ENCODE measurements around the gene GNAT1. TPM values are rescaled to one million over a fixed set of nuclear protein-coding genes. Genes with fewer than 3 reads are reported as not detected.
"Not testable (repeated sequence)": the region's sequence is repeated elsewhere in the genome, so short reads cannot be mapped to it uniquely, and the experiment has no call there.

Gene GNAT1
- total RNA-seq, 1 experiment from 2014 or later, result not detected

DNA sequence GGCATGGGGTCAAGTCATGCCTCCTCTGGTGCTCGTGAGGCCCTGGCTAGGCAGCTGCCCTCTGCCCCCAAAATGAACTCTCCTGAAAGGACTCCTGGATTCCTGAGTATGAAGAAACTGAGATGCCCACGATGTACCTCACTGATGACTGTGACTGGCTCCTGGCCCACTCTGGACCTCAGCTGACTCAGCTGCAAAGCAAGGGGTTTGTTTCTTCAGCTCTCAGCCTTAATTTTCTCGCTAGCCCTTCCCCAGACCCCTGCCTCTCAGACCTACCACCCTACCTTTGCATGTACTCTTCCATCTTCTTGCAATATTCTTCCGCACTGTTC lies 39.4 kb downstream of the GNAT1 start:
- DNase-seq (ENCODE audit: low spot score), result no peak
- in situ Hi-C loops (cut with HindIII; ENCODE audit: low sequenced_read_pairs), result no loop called here

DNA sequence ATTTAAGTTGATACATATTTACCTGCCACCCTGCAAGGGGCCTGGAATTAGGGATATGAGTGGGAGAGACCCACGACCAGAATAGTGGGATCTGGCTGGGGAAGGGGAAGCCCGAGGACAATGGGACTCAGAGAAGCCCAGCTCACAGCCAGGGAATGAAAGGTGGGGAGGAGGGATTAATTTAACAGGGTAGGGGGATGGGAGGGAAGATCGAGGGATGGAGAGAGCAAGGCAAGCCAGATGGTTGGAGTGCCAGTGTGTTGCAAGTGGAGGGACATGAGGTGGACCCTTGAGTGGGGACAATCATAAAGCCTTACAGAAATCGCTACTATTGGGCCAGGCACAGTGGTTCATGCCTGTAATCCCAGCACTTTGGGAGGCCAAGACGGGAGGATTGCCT lies 40.2 kb downstream of the GNAT1 start:
- in situ Hi-C loops (cut with HindIII; ENCODE audit: low sequenced_read_pairs), result no loop called here
- no peak for DNase-seq (ENCODE audit: low spot score)

GRCh38 chr3:50232303-50232702 lies 40.9 kb downstream of the GNAT1 start:
- DNase-seq (ENCODE audit: low spot score), result no peak
- in situ Hi-C loops (cut with HindIII; ENCODE audit: low sequenced_read_pairs), result no loop called here

GRCh38 chr3:50233176-50233575 lies 41.8 kb downstream of the GNAT1 start:
- in situ Hi-C loops (cut with HindIII; ENCODE audit: low sequenced_read_pairs), result no loop called here

DNA sequence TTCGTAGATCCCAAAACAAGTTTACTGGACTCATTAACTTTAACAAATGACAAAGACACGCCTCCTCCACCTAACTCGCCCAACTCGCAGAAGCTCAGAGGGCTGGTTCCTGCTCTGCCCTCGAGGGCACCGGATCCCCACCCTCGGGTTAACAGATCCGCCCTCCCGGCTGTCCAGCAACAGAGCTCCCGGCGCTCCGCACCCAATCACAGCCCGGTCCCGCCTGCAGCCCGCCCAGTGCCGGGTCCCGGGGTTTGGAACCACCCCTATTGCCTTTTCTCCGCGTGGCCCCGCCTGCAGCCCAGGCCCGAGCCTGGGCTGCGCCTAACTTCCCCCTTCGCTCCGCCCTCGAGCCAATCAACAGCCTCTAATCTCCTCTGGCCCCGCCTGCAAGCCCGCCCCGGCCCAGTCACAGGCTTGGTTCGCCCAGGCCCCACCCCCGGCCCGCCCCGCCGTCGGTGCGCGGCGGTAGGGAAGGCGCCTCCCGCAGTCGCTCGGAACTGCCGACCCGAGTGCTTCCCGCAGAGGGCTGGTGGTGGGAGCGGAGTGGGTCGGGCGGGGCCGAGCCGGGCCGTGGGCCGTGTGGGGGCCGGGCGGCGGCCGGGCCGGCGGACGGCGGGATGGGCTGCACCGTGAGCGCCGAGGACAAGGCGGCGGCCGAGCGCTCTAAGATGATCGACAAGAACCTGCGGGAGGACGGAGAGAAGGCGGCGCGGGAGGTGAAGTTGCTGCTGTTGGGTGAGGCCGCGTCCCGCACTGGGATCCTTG lies 44.5 kb downstream of the GNAT1 start, which contains the start of gene GNAI2:
Gene GNAI2 (plus strand): TSS at position 489 of the 768 bp plus-strand sequence. CDS start 132 bp downstream, at position 621.
- DNase-seq (ENCODE audit: low spot score), result peak; percentile 99
- in situ Hi-C loops (cut with HindIII; ENCODE audit: low sequenced_read_pairs), result no loop called here

More at GRCh38 chr3:50233176-50233575, 41.8 kb downstream of the GNAT1 start:
- no peak for DNase-seq (ENCODE audit: low spot score)

DNA sequence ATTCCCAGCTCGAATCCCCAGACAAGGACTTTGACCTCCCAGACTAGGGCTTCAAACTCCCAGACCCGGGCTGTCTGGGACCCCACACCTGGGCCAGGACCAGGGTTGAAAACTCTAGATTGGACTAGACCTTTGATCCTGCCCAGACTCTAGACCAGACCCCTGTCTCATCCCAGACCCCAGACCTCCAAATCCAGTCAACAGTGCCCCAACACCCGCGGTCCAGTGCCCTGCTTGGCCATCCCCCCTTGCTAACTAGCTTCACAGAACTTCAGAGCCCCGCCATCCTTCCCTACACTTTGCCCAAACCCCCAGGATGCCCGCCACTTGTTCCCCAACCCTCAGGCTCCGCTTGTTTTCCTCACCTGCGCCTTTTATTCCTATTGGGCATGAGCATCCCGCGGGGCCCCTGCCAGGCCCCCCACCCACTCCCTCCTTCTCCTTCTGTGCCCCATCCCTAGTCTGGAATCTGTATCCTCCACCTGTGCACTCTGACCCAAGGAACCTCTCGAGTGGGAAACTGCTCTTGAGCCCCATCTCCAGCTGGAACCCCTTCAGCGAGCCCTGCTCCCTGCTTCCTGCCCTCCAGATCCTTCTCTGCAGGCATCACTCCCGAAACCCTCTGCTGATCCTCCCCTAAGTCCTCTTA lies 45.2 kb downstream of the GNAT1 start:
- in situ Hi-C loops (cut with HindIII; ENCODE audit: low sequenced_read_pairs), result no loop called here
- no peak for DNase-seq (ENCODE audit: low spot score)

DNA sequence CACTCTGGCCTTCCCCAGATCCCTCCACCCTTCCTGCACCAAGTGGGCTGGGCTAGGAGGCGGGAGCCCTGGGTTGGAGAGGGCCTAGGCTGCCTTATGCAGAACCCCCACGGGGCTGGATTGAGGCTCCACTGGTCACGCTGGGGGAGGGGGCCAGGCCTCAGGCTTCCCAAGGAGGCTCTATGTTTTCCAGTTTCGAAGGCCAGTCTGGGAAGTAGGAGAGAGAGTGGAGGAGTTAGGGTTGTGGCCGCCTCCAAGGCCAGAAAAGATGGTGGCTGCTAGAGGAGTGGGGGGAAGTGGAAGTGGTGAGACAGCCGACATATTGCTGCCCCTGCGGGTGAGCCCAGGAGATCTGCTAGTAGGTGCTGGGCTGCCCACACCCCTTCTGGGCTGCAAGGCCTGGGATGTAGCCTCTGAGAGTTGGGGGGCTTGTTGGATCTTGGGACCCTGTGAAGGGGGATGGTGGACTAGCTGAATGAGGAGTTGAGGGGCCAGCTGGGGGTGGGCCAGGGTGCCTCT lies 45.8 kb downstream of the GNAT1 start:
- in situ Hi-C loops (cut with HindIII; ENCODE audit: low sequenced_read_pairs), result no loop called here
- DNase-seq (ENCODE audit: low spot score), result no peak

GRCh38 chr3:50237754-50238548 lies 46.5 kb downstream of the GNAT1 start:
- in situ Hi-C loops (cut with HindIII; ENCODE audit: low sequenced_read_pairs), result no loop called here
- peak; percentile 33 for DNase-seq (ENCODE audit: low spot score)

GRCh38 chr3:50238549-50239026 lies 47.2 kb downstream of the GNAT1 start:
- DNase-seq (ENCODE audit: low spot score), result peak; percentile 70
- in situ Hi-C loops (cut with HindIII; ENCODE audit: low sequenced_read_pairs), result no loop called here

GRCh38 chr3:50239649-50240048 lies 48.2 kb downstream of the GNAT1 start:
- no peak for DNase-seq (ENCODE audit: low spot score)
- in situ Hi-C loops (cut with HindIII; ENCODE audit: low sequenced_read_pairs), result loop anchor here (5.0 kb wide), 1 partner anchor 88 kb away; the partner anchor contains the start of gene TUSC2

GRCh38 chr3:50241163-50241562 lies 49.8 kb downstream of the GNAT1 start:
- no peak for DNase-seq (ENCODE audit: low spot score)
- in situ Hi-C loops (cut with HindIII; ENCODE audit: low sequenced_read_pairs), result loop anchor here (5.0 kb wide), 1 partner anchor 86 kb away; the partner anchor contains the start of gene TUSC2

DNA sequence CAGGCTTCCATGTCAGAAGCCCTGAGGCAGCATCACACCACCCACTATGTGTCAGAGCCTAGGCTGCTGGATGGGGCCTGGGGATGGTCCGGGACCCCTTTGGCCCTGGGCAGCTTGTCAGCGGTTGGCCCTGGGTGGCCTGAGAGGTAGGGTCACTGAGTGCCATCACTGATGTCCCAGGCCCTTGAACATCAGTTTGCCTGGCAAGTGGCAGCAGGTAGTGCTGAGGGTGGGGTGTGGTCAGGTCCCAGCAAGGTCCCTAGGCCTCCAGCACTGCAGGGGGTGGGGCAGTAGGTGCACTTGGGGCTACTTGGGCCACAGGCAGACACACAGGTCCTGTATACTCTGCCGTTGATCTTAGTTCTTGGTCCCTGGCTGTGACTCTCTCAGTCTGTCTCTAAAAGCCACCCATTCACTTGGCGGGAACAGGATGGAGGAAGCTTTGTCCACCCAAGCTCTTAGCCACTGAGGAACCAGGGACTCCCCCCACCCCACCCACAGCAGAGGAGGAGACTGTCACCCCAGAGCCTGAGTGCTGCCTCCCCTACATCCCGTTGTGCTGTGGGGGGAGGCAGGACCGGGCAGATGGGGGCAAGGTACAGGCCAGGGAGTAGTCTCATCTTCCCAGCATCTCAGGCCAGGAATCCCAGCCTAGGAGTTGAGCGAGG lies 50.4 kb downstream of the GNAT1 start:
- no peak for DNase-seq (ENCODE audit: low spot score)
- in situ Hi-C loops (cut with HindIII; ENCODE audit: low sequenced_read_pairs), result loop anchor here (5.0 kb wide), 1 partner anchor 85 kb away; the partner anchor contains the start of gene TUSC2

GRCh38 chr3:50242381-50242770 lies 51.0 kb downstream of the GNAT1 start:
- in situ Hi-C loops (cut with HindIII; ENCODE audit: low sequenced_read_pairs), result loop anchor here (5.0 kb wide), 1 partner anchor 85 kb away; the partner anchor contains the start of gene TUSC2
- no peak for DNase-seq (ENCODE audit: low spot score)

DNA sequence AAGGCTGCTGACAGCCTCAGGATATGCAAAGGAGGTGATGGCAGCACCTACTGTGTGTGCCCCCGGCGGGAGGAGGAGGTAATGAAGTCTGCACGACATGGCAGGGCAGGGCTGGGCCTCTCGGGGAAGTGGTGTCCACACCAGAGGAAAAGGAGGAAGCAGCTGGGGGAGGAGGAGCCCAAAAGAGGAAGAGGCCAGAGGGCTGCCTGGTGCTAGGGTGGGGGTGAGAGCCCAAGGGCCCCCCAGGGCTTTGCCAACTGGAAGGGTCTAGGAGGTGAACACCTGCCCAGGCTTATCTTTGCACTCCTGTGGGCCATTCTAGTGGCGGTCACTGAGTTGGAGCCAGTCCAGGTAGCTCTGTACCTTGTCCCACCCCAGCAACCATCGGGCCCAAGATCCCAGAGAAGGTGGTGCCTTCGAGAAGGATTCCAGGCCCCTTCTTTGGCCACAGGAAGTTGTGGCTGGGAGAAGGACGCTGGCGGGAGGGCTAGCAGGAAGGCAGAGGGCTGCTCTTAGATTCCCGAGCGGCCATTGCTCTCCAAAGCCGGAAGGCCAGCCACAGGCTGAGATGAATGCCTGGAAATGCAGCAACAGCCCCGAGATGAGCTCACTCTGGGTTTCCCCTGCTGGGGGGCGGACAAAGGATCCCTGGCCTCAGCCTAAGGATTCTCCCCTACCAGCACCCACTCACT lies 51.6 kb downstream of the GNAT1 start:
- in situ Hi-C loops (cut with HindIII; ENCODE audit: low sequenced_read_pairs), result loop anchor here (5.0 kb wide), 1 partner anchor 84 kb away; the partner anchor contains the start of gene TUSC2

GRCh38 chr3:50243543-50243895 lies 52.1 kb downstream of the GNAT1 start:
- no peak for DNase-seq (ENCODE audit: low spot score)
- in situ Hi-C loops (cut with HindIII; ENCODE audit: low sequenced_read_pairs), result loop anchor here (5.0 kb wide), 1 partner anchor 84 kb away; the partner anchor contains the start of gene TUSC2

More for the DNA sequence above, 51.6 kb downstream of the GNAT1 start:
- no peak for DNase-seq (ENCODE audit: low spot score)

- not testable (repeated sequence) for DNase-seq (ENCODE audit: low spot score)
- in situ Hi-C loops (cut with HindIII; ENCODE audit: low sequenced_read_pairs), result loop anchor here (5.0 kb wide), 1 partner anchor 82 kb away; the partner anchor contains the start of gene TUSC2
These were observed 53.4 kb downstream of the GNAT1 start for GRCh38 chr3:50244813-50245212.

GRCh38 chr3:50245251-50245745 lies 53.9 kb downstream of the GNAT1 start:
- in situ Hi-C loops (cut with HindIII; ENCODE audit: low sequenced_read_pairs), result no loop called here
- DNase-seq (ENCODE audit: low spot score), result no peak
